ENCODE results near the gene MCIDAS. TPM values are rescaled to one million over a fixed set of nuclear protein-coding genes. Genes with fewer than 3 reads are reported as not detected.
A peak's percentile ranks its signal among the peaks of the same experiment; 100 is the strongest.

Gene MCIDAS
- total and polyA plus RNA-seq, 2 of the 8 experiments (the other 6 are each of a cell fraction or from before 2014, with no cell fraction given), result 0.15 TPM; not detected in 1

GRCh38 chr5:55226934-55227663 is at the start of gene MCIDAS (continued):
- no peak for TF ChIP-seq SIRT6 (IDR thresholded peaks at IDR 0.05; ENCODE audit: low read length)
- TF ChIP-seq SP1 (IDR thresholded peaks at IDR 0.05; ENCODE audit: low read depth, low read length), result no peak
- TF ChIP-seq HDAC6 (IDR thresholded peaks at IDR 0.05; ENCODE audit: low read depth, low read length), result no peak
- no peak for TF ChIP-seq EP300 (IDR thresholded peaks at IDR 0.05; ENCODE audit: borderline replicate concordance in 1 of 2, low read depth in 2 of 2, low read length in 2 of 2)
- no peak for TF ChIP-seq BACH1 (IDR thresholded peaks at IDR 0.05; ENCODE audit: low read length)
- TF ChIP-seq RBBP5 (IDR thresholded peaks at IDR 0.05; ENCODE audit: borderline replicate concordance, low read depth, low read length), result 0 out of 2 replicates have a peak, but pooled peaks have one; percentile 55
- no peak for TF ChIP-seq ATF2 (IDR thresholded peaks at IDR 0.05; ENCODE audit: low read length)
- TF ChIP-seq CHD2 (IDR thresholded peaks at IDR 0.05; ENCODE audit: low read length), result no peak
- TF ChIP-seq JUN (IDR thresholded peaks at IDR 0.05; ENCODE audit: low read depth, low read length), result no peak
- TF ChIP-seq CHD1 (IDR thresholded peaks at IDR 0.05; ENCODE audit: low read depth, low read length), result no peak
- 0 out of 2 replicates have a peak, but pooled peaks have one; percentile 19 for TF ChIP-seq YY1 (IDR thresholded peaks at IDR 0.05; ENCODE audit: low read depth, low read length)
- TF ChIP-seq NRF1 (IDR thresholded peaks at IDR 0.05; ENCODE audit: low read depth, low read length), result no peak
- no peak for TF ChIP-seq NANOG (IDR thresholded peaks at IDR 0.05; ENCODE audit: insufficient read depth, low read depth, low read length, poor library complexity, severe bottlenecking)
- no peak for TF ChIP-seq GABPA (IDR thresholded peaks at IDR 0.05; ENCODE audit: borderline replicate concordance, insufficient read depth, low read length)
- TF ChIP-seq EZH2 (IDR thresholded peaks at IDR 0.05; ENCODE audit: low read depth, low read length, severe bottlenecking), result no peak
- TF ChIP-seq SAP30 (IDR thresholded peaks at IDR 0.05; ENCODE audit: insufficient read depth, insufficient replicate concordance, low read length), result no peak
- peak; percentile 83; the same call in 1 of the 2 replicates for TF ChIP-seq MAX (IDR thresholded peaks at IDR 0.05)
- peak; percentile 85 for TF ChIP-seq EGR1 (IDR thresholded peaks at IDR 0.05; ENCODE audit: borderline replicate concordance, low read depth, low read length)
- TF ChIP-seq BRCA1 (IDR thresholded peaks at IDR 0.05; ENCODE audit: low read depth, low read length), result no peak
- TF ChIP-seq CBX8 (IDR thresholded peaks at IDR 0.05; ENCODE audit: borderline replicate concordance, low read depth, low read length), result no peak
- peak; percentile 90 for TF ChIP-seq KDM4A (IDR thresholded peaks at IDR 0.05; ENCODE audit: low read depth, low read length, severe bottlenecking)
- TF ChIP-seq PHF8 (conservative IDR thresholded peaks at IDR 0.05; ENCODE audit: low read depth, low read length), result no peak; the same call in 1 of the 2 replicates

Measured in H1 (cell line).